Breast epithelium (tissue), 4 donors: Measurements from ENCODE around the gene RBBP6. TPM values are rescaled to one million over a fixed set of nuclear protein-coding genes. Genes with fewer than 3 reads are reported as not detected.

Experiments used
- DNase-seq, 2 donors: peaks; one replicate each; pipeline ENCODE4 v3.0.0-alpha.2; 2019; ENCODE audit warnings: low spot score in 2 of 2
- H3K27ac ChIP-seq, 2 donors: fragments of 200-600 bp; sonication (generic) in 1 of 2; one replicate each; pipeline ENCODE4 v1.5.1; 2016 to 2019; ENCODE audit warnings: mild to moderate bottlenecking in 1 of 2
- H3K27me3 ChIP-seq, 2 donors: fragments of 200-600 bp; sonication (generic) in 1 of 2; one replicate each; pipeline versions ENCODE4 v1.5.1 to v1.6.0; 2017 to 2019; ENCODE audit warnings: control low read depth in 1 of 2, mild to moderate bottlenecking in 1 of 2
- H3K36me3 ChIP-seq: fragments of 200-600 bp; one replicate; pipeline ENCODE4 v1.5.1; 2019
- H3K4me1 ChIP-seq, 2 donors: fragments of 200-600 bp; sonication (generic); one replicate each; pipeline ENCODE4 v1.5.1; 2016 to 2019; ENCODE audit warnings: control low read depth in 1 of 2
- H3K4me3 ChIP-seq, 3 donors: fragments of 200-600 bp; sonication (generic); 1 replicate in 2 of 3; 2 replicates in 1 of 3; pipeline ENCODE4 v1.5.1; 2016 to 2019; ENCODE audit warnings: mild to moderate bottlenecking in 3 of 3, moderate library complexity in 2 of 3
- H3K9me3 ChIP-seq, 2 donors: fragments of 200-600 bp; sonication (generic) in 1 of 2; one replicate each; pipeline ENCODE4 v1.5.1; 2016 to 2019; ENCODE audit warnings: control low read depth in 1 of 2
- POLR2A ChIP-seq: fragments of 450-650 bp; IDR thresholded peaks from one replicate; pipeline ENCODE4 v1.6.1; 2016; ENCODE audit warnings: antibody characterized with exemption, mild to moderate bottlenecking, moderate library complexity
- POLR2AphosphoS5 ChIP-seq, 3 donors: sonication (generic); formaldehyde crosslinking; IDR thresholded peaks; one replicate each; pipeline ENCODE4 v1.6.1; 2017; ENCODE audit warnings: antibody characterized with exemption in 3 of 3
- intact Hi-C: fragments of 100-400 bp; cut with DNase I; formaldehyde crosslinking; loops from one replicate; pipeline ENCODE4 v1.15.1; 2023; ENCODE audit warnings: low total_unique reads
- total RNA-seq, 3 donors: library from RNA; depleted of rRNA; stranded (reverse); fragments of >200 nt; gene quantifications; one replicate each; pipeline ENCODE4 v1.1.0, GENCODE V29; 2016
- TF ChIP-seq, protein P1 (sequence below), 3 donors: fragments of 450-650 bp; IDR thresholded peaks; one replicate each; pipeline ENCODE4 v1.5.1; 2016 to 2017; ENCODE audit warnings: antibody characterized with exemption in 3 of 3, mild to moderate bottlenecking in 3 of 3, moderate library complexity in 3 of 3

RBBP6 gene
- total RNA-seq, 3 donors from 2014 or later, result 54.7 to 90.7 (median 67.8) TPM

DNA sequence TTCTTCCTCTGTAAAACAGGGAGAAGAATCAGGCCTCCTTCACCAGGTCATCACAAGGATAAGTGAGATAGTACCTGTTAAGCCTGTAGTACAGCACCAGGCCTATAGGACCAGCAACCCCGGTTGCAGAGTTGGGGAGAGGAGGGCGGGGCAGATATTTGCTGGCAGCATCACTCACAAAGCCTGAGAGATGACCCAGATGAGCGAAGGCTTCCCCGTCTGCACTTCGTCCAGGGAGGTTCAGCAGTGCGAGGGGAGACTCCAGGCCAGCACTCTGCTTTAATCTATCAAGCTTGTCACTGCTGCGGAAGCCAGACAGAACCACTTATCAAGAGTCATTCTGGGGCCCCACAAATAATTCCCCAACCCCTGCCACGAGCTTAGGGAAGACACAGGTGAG, 15.8 kb upstream of the RBBP6 start:
- DNase-seq, result no peak
- Histone ChIP-seq H3K27ac (no peak overlapping the region), H3K27me3 (no peaks in the 10 kb centered on the region), H3K4me3 (no peak overlapping the region), H3K36me3 (no peaks in the 10 kb centered on the region), H3K4me1 (no peaks in the 10 kb centered on the region), H3K9me3 (no peaks in the 10 kb centered on the region)
- TF ChIP-seq POLR2A, result no peak
- TF ChIP-seq POLR2AphosphoS5 (IDR thresholded peaks at IDR 0.05), result no peak
- TF ChIP-seq, protein P1, sequence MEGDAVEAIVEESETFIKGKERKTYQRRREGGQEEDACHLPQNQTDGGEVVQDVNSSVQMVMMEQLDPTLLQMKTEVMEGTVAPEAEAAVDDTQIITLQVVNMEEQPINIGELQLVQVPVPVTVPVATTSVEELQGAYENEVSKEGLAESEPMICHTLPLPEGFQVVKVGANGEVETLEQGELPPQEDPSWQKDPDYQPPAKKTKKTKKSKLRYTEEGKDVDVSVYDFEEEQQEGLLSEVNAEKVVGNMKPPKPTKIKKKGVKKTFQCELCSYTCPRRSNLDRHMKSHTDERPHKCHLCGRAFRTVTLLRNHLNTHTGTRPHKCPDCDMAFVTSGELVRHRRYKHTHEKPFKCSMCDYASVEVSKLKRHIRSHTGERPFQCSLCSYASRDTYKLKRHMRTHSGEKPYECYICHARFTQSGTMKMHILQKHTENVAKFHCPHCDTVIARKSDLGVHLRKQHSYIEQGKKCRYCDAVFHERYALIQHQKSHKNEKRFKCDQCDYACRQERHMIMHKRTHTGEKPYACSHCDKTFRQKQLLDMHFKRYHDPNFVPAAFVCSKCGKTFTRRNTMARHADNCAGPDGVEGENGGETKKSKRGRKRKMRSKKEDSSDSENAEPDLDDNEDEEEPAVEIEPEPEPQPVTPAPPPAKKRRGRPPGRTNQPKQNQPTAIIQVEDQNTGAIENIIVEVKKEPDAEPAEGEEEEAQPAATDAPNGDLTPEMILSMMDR (IDR thresholded peaks at IDR 0.05), result no peak
- intact Hi-C loops, result no loop called here

DNA sequence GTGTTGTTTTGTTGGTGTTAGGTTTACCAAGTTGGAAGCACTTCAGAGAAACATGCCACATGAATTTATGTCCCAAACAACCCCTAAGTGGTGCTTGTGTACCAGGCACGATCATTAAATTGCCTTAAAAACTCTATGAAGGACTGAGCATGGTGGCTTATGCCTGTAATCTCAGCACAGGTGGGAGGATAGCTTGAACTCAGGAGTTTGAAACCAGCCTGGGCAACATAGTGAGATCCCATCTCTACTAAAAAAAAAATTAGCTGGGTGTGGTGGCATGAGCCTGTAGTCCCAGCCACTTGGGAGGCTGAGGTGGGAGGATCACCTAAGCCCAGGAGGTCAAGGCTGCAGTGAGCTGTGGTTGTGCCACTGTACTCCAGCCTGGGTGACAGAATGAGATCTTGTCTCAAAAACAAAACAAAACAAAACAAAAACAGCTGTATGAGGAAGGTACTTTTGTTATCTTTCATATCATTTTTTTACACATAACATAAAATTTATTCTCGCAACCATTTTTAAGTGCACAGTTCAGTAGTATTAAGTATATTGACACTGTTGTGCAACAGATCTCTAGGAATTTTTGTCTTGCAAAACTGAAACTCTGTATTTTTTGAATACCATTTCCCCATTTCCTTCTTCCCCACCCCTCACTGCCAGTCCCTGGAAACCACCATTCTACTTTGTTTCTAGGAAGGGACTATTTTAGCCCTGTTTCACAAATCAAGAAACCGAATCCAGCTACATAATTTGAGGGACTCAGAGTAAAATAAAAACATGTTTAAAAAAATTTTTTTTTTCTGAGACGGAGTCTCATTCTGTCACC, 14.3 kb upstream of the RBBP6 start:
- Histone ChIP-seq H3K4me1 (no peaks in the 10 kb centered on the region), H3K9me3 (no peaks in the 10 kb centered on the region), H3K27me3 (no peaks in the 10 kb centered on the region), H3K36me3 (no peaks in the 10 kb centered on the region), H3K4me3 (no peak overlapping the region), H3K27ac (no peak overlapping the region)
- intact Hi-C loops, result no loop called here
- DNase-seq, result no peak
- TF ChIP-seq POLR2AphosphoS5 (IDR thresholded peaks at IDR 0.05), result no peak
- TF ChIP-seq POLR2A, result no peak
- TF ChIP-seq, protein P1 (IDR thresholded peaks at IDR 0.05), result no peak

DNA sequence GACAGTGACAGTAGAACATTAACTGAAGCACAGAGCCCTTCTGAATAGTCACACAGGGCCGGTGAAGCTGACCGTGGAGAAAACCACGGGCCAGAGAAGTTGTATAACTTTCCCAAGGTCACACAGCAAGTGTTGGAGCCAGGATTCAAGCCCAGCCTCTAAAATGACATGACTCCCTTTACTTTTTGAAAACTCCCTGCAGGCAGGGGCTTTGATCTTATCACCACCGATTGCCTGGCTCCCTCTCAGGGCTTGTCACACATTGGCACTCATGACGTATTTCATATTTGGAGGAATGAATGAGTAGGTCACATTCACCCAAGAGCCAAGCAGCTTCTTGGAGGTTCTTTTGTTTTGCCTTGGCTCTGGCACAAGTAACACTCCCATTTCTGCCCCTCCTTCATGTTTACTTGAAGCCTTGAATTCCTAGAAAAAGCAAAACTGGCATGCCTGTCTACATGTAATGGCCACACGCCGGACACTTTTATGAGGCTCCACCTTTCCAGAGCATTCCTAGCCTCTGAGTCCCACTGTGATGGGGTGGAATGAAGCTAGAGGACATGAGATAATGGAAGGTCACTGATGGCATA, 13.3 kb upstream of the RBBP6 start:
- Histone ChIP-seq H3K36me3 (no peaks in the 10 kb centered on the region), H3K27ac (no peak overlapping the region), H3K9me3 (no peaks in the 10 kb centered on the region), H3K4me1 (no peaks in the 10 kb centered on the region), H3K27me3 (no peaks in the 10 kb centered on the region), H3K4me3 (no peak overlapping the region)
- TF ChIP-seq, protein P1 (IDR thresholded peaks at IDR 0.05), result no peak
- TF ChIP-seq POLR2A (no peak), POLR2AphosphoS5 (IDR thresholded peaks at IDR 0.05) (no peak)
- no peak for DNase-seq
- intact Hi-C loops, result no loop called here

DNA sequence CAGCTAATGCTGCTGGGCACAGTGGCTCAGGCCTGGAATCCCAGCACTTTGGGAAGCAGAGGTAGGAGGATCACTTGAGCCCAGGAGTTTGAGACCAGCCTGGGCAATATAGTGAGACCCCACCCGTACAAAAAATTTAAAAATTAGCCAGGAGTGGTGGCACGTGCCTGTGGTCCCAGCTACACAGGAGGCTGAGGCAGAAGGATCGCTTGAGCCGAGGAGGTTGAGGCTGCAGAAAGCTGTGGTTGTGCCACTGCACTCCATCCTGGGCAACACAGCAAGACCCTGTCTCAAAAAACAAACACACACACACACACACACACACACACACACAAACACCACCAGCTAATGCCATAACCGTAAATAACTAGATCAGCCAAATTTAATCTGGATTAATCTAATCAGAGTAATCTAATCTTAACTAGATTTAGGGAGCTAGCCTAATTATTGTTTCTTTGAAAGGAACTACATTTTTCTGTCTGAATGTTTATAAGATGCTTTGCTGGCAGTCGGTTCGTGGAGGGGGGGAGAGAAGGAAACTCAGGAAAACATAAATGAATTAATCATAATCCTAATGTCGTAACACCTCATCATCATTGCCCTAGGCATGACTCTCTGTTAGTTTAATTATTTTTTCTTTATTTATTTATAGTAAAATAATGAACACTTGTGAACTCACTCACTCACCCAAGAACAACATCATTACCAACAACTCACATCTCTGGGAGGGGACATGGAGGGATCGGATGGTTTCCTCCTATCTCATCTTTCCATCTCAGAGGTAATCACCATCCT, 12.5 kb upstream of the RBBP6 start:
- Histone ChIP-seq H3K27ac (no peak overlapping the region), H3K4me3 (no peak overlapping the region), H3K36me3 (no peaks in the 10 kb centered on the region), H3K27me3 (no peaks in the 10 kb centered on the region), H3K9me3 (no peaks in the 10 kb centered on the region), H3K4me1 (no peaks in the 10 kb centered on the region)
- intact Hi-C loops, result no loop called here
- DNase-seq, result no peak
- TF ChIP-seq, protein P1 (IDR thresholded peaks at IDR 0.05), result no peak
- no peak for TF ChIP-seq POLR2A
- TF ChIP-seq POLR2AphosphoS5 (IDR thresholded peaks at IDR 0.05), result no peak
